NOMO-1 (cell line): ENCODE measurements around the gene ADAM12.
A peak's percentile ranks its signal among the peaks of the same experiment; 100 is the strongest.
"Not testable (repeated sequence)": the region's sequence is repeated elsewhere in the genome, so short reads cannot be mapped to it uniquely, and the experiment has no call there.

ENCODE experiments used
- DNase-seq, 2 experiments: peaks; one replicate each; lab custom pipeline; 2025; ENCODE audit not compliant: unreplicated experiment in 2 of 2; lab: John Stamatoyannopoulos, UW

The ADAM12 gene

GRCh38 chr10:125994601-125995000 lies 393.7 kb downstream of the ADAM12 start:
- no peak for DNase-seq

- DNase-seq = no peak
Observed at GRCh38 chr10:125992254-125992653, 396.0 kb downstream of the ADAM12 start.

GRCh38 chr10:125991392-125991791 lies 396.9 kb downstream of the ADAM12 start:
- no peak for DNase-seq

GRCh38 chr10:125990974-125991373 lies 397.3 kb downstream of the ADAM12 start:
- no peak for DNase-seq

GRCh38 chr10:125989791-125990190 lies 398.5 kb downstream of the ADAM12 start:
- no peak for DNase-seq

- no peak for DNase-seq
Observed at GRCh38 chr10:125985557-125986240, 402.6 kb downstream of the ADAM12 start.

GRCh38 chr10:125984865-125985495 lies 403.3 kb downstream of the ADAM12 start:
- no peak for DNase-seq

GRCh38 chr10:125984346-125984745 lies 403.9 kb downstream of the ADAM12 start:
- no peak for DNase-seq

GRCh38 chr10:125983656-125984055 lies 404.6 kb downstream of the ADAM12 start:
- DNase-seq = no peak

- no peak for DNase-seq
Observed at GRCh38 chr10:125983161-125983560, 405.1 kb downstream of the ADAM12 start.

- DNase-seq = peak; percentile 21 to 58
Observed at GRCh38 chr10:125982260-125982948, 405.9 kb downstream of the ADAM12 start.

GRCh38 chr10:125980521-125981035 lies 407.7 kb downstream of the ADAM12 start:
- no peak for DNase-seq

GRCh38 chr10:125979976-125980375 lies 408.3 kb downstream of the ADAM12 start:
- DNase-seq = no peak

GRCh38 chr10:125976960-125977605 lies 411.2 kb downstream of the ADAM12 start:
- no peak for DNase-seq

- DNase-seq = not testable (repeated sequence)
Observed at GRCh38 chr10:125970077-125970630, 418.1 kb downstream of the ADAM12 start.

GRCh38 chr10:125967533-125967932 lies 420.7 kb downstream of the ADAM12 start:
- no peak for DNase-seq

- DNase-seq = no peak
Observed at GRCh38 chr10:125964558-125964957, 423.7 kb downstream of the ADAM12 start.
